Mucosa of descending colon (tissue), 3 donors: ENCODE results near the gene AKR1B1. TPM values are rescaled to one million over a fixed set of nuclear protein-coding genes. Genes with fewer than 3 reads are reported as not detected.

Experiments used
- ATAC-seq: fragments of 200-7000 bp; cut with Tn5 transposase; one replicate; pipeline ENCODE4 v1.9.1; 2020; ENCODE audit warnings: mild to moderate bottlenecking, moderate library complexity
- DNase-seq, 3 donors: peaks; one replicate each; pipeline ENCODE4 v3.0.0-alpha.2; 2020
- H3K36me3 ChIP-seq: fragments of 200-600 bp; one replicate; pipeline ENCODE4 v1.8.0; 2021; ENCODE audit warnings: low read depth, mild to moderate bottlenecking
- H3K4me1 ChIP-seq: fragments of 200-600 bp; one replicate; pipeline ENCODE4 v1.8.0; 2021; ENCODE audit warnings: low read depth, mild to moderate bottlenecking
- H3K4me3 ChIP-seq: fragments of 200-600 bp; one replicate; pipeline ENCODE4 v1.8.0; 2021; ENCODE audit warnings: mild to moderate bottlenecking
- H3K9me3 ChIP-seq: fragments of 200-600 bp; one replicate; pipeline ENCODE4 v1.8.0; 2021; ENCODE audit warnings: mild to moderate bottlenecking
- intact Hi-C, 2 donors: fragments of 100-400 bp; cut with DNase I in 1 of 2; cut with micrococcal nuclease in 1 of 2; formaldehyde crosslinking; loops; one replicate each; pipeline versions ENCODE4 v1.11.0 to v1.11.1; 2022; cut with DNase I, micrococcal nuclease
- long read RNA-seq, 2 donors: library from polyadenylated mRNA; unstranded; transcript quantifications; one replicate each; pipeline ENCODE4 v2.0.0, GENCODE V29; 2019 to 2021
- total RNA-seq, 3 donors: library from RNA; stranded (reverse); fragmentation: NEBNext Ultra II Directional in 2 of 3; extraction: Animal tissue kit (Norgen Biotek cat#: 25700) in 2 of 3; gene quantifications; one replicate each; pipeline versions ENCODE4 v1.2.1 to v1.2.4, GENCODE V29; 2021 to 2023
- TF ChIP-seq, protein P1 (sequence below): fragments of 200-600 bp; IDR thresholded peaks from one replicate; pipeline ENCODE4 v1.8.0; 2022; ENCODE audit warnings: antibody characterized with exemption, mild to moderate bottlenecking
- donor health status: DM: no; HTN: no; CAD: no; lungs with moderate emphysema.
- donor health status: DM: no; HTN: no; CAD: no.
- donor health status: DM: no; HTN: yes; CAD: no.

AKR1B1 gene
- 10 to 100 TPM; 12.9 to 51.1 (median 29.2) TPM for total RNA-seq
- long read RNA-seq, donor 1, transcript AKR1B1-201 (10 exons, 1,409 nt) = major isoform, 44 of 56 reads
- long read RNA-seq, donor 1, partial matches to known transcripts = 2 of 56 reads
- long read RNA-seq, donor 1, other reads (novel, unspliced or antisense) = 8 of 56 reads
- long read RNA-seq, donor 2, transcript AKR1B1-201 (10 exons, 1,409 nt) = major isoform, 26 of 31 reads
- long read RNA-seq, donor 2, partial matches to known transcripts = 3 of 31 reads
- long read RNA-seq, donor 2, other reads (novel, unspliced or antisense) = 0 of 31 reads

- peaks cover 26% of the 10 kb centered on the region for H3K4me1 ChIP-seq
- peak; percentile 97 for ATAC-seq
- H3K9me3 ChIP-seq = peaks cover 5% of the 10 kb centered on the region
- H3K4me3 ChIP-seq = peak within 1 kb of the TSS; percentile 44
- H3K36me3 ChIP-seq = no peaks in the 10 kb centered on the region
- TF ChIP-seq, protein P1, sequence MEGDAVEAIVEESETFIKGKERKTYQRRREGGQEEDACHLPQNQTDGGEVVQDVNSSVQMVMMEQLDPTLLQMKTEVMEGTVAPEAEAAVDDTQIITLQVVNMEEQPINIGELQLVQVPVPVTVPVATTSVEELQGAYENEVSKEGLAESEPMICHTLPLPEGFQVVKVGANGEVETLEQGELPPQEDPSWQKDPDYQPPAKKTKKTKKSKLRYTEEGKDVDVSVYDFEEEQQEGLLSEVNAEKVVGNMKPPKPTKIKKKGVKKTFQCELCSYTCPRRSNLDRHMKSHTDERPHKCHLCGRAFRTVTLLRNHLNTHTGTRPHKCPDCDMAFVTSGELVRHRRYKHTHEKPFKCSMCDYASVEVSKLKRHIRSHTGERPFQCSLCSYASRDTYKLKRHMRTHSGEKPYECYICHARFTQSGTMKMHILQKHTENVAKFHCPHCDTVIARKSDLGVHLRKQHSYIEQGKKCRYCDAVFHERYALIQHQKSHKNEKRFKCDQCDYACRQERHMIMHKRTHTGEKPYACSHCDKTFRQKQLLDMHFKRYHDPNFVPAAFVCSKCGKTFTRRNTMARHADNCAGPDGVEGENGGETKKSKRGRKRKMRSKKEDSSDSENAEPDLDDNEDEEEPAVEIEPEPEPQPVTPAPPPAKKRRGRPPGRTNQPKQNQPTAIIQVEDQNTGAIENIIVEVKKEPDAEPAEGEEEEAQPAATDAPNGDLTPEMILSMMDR = peak; percentile 18
- intact Hi-C loops = no loop called here
- peak; percentile 83 to 92 (median 87) for DNase-seq
Measured at GRCh38 chr7:134458806-134459698, at the start of gene AKR1B1. TSS of gene AKR1B1 (minus strand) at chr7:134459100. CDS start at chr7:134459062, 38 bp downstream.

DNA sequence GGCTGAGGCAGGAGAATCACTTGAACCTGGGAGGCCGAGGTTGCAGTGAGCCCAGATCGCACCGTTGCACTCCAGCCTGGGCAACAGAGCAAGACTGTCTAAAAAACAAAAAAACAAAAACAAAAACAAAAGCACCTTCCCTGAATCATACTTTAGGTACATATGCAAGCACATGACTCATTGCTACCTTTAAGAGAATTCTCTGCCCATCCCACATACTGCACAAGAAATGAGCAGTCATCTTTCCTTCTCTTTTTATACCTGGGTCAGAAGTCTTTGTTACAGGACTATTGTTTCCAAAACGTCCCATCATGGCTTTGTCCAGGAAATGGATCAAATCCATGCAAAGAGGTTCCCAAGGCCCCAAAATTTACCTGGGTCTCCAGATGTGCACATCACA, 47.0 kb upstream of the AKR1B1 start:
- Histone ChIP-seq H3K4me1 (no peaks in the 10 kb centered on the region), H3K9me3 (no peaks in the 10 kb centered on the region), H3K36me3 (no peaks in the 10 kb centered on the region), H3K4me3 (no peak overlapping the region)
- TF ChIP-seq, protein P1 = no peak
- intact Hi-C loops = no loop called here
- ATAC-seq (no peak), DNase-seq (no peak)

DNA sequence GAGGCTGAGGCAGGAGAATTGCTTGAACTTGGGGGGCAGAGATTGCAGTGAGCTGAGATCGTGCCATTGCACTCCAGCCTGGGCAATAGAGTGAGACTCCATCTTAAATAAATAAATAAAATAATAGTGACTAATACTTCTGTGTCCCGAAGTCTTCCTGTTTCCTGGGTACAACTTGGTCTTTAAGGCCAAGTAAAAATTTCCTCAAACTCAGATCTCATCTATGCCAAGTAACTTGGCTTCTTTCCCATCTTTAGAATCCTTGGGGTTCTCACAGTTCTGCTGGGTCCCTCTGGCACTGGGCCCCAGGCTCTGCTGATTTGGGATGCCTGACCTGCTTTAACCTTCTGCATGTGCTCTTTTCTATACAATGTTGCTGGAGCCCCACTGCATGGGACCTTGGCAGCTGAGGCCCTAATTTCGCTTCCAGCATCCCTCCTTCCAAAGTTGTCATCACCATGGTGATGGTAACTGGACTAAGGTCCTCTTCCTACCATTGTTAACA, 45.8 kb upstream of the AKR1B1 start:
- ATAC-seq = no peak
- Histone ChIP-seq H3K4me1 (no peaks in the 10 kb centered on the region), H3K9me3 (no peaks in the 10 kb centered on the region), H3K36me3 (no peaks in the 10 kb centered on the region), H3K4me3 (no peak overlapping the region)
- intact Hi-C loops = no loop called here
- no peak for DNase-seq
- TF ChIP-seq, protein P1 = no peak

DNA sequence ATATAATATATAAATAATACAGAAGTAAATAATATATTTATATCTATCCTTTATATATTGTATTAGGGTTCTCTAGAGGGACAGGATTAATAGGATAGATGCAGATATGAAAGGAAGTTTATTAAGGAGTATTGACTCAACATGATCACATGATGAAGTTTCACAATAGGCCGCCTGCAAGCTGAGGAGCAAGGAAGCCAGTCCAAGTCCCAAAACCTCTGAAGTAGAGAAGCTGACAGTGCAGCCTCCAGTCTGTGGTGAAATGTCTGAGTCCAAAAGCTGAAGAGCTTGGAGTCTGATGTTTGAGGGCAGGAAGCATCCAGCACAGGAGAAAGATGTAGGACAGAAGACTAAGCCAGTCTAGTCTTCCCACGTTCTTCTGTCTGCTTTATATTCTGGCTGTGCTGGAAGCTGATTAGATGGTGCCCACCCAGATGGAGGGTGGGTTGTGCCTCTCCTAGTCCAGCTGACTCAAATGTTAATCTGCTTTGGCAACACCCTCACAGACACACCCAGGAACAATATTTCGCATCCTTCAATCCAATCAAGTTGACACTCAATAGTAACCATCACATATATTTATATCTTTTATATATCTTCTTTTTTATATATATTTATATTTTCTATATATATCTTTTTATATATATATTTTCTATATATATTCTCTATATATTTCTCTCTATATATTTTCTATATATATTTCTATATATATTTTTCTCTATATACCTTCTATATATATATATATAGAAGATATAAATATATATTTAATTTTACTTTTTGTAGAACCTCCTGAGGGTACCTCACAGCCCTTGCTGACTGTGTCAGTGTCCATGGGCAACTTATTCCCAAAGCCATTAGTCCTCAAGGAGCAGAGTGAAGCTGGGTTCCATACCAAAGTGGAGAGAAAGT, 43.8 kb upstream of the AKR1B1 start:
- Histone ChIP-seq H3K4me3 (no peak overlapping the region), H3K36me3 (no peaks in the 10 kb centered on the region), H3K9me3 (no peaks in the 10 kb centered on the region), H3K4me1 (no peaks in the 10 kb centered on the region)
- no peak for ATAC-seq
- peak in 1 of 3 donors; percentile 31 for DNase-seq
- intact Hi-C loops = no loop called here
- TF ChIP-seq, protein P1 = no peak

DNA sequence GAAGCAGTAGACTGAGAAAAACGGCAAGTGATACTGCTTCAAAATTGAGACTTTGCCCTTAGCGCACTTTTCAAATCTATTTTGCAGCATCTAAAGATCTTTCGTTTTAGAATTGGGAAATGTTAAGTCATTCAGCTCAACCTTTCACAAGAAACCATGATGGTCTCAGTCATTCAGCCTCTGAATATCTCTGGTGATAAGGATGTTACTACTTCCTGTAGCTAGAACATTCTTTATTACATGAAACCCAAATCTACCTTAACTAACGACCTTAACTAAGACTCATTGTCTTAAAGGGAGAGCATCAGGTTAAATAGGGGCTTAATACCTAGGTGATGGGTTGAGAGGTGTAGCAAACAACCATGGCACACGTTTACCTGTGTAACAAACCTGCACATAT, 42.1 kb upstream of the AKR1B1 start:
- Histone ChIP-seq H3K4me3 (no peak overlapping the region), H3K4me1 (no peaks in the 10 kb centered on the region), H3K9me3 (no peaks in the 10 kb centered on the region), H3K36me3 (no peaks in the 10 kb centered on the region)
- ATAC-seq = no peak
- DNase-seq = no peak
- TF ChIP-seq, protein P1 = no peak
- intact Hi-C loops = no loop called here
